BE2C (cell line): ENCODE data around the gene PSMF1.
"Not testable (repeated sequence)": the region's sequence is repeated elsewhere in the genome, so short reads cannot be mapped to it uniquely, and the experiment has no call there.

Experiments used
- DNase-seq: peaks from one replicate; pipeline ENCODE4 v3.0.0-alpha.2; 2020
- H3K27me3 ChIP-seq: fragments of 250-450 bp; sonication (Bioruptor Pico); 2 replicates; pipeline ENCODE4 v1.5.1; 2020; ENCODE audit warnings: mild to moderate bottlenecking
- H3K36me3 ChIP-seq: fragments of 250-450 bp; sonication (Bioruptor Pico); 2 replicates; pipeline ENCODE4 v1.5.1; 2020; ENCODE audit warnings: mild to moderate bottlenecking
- H3K4me1 ChIP-seq: fragments of 250-450 bp; sonication (Bioruptor Pico); 2 replicates; pipeline ENCODE4 v1.5.1; 2020
- H3K4me3 ChIP-seq: 2 replicates; pipeline ENCODE4 v1.5.1; 2011; ENCODE audit warnings: low read depth, low read length
- H3K9me3 ChIP-seq: fragments of 250-450 bp; sonication (Bioruptor Pico); 2 replicates; pipeline ENCODE4 v1.5.1; 2020
- CTCF ChIP-seq: IDR thresholded peaks from 2 replicates; pipeline ENCODE4 v1.5.1; 2012; ENCODE audit warnings: mild to moderate bottlenecking, low read depth, low read length

Gene PSMF1

GRCh38 chr20:1210501-1210900 lies 92.1 kb downstream of the PSMF1 start:
- Histone ChIP-seq H3K36me3 (no peaks in the 10 kb centered on the region), H3K4me3 (no peak overlapping the region), H3K4me1 (no peaks in the 10 kb centered on the region), H3K27me3 (peaks cover 4% of the 10 kb centered on the region), H3K9me3 (no peaks in the 10 kb centered on the region)
- no peak for TF ChIP-seq CTCF
- DNase-seq = no peak

GRCh38 chr20:1212023-1212422 lies 93.6 kb downstream of the PSMF1 start:
- Histone ChIP-seq H3K27me3 (peaks cover 4% of the 10 kb centered on the region), H3K9me3 (no peaks in the 10 kb centered on the region), H3K4me1 (no peaks in the 10 kb centered on the region), H3K4me3 (no peak overlapping the region), H3K36me3 (no peaks in the 10 kb centered on the region)
- TF ChIP-seq CTCF = no peak
- no peak for DNase-seq

- H3K36me3 ChIP-seq = no peaks in the 10 kb centered on the region
- TF ChIP-seq CTCF = peak; percentile 61
- DNase-seq = peak; percentile 55
- no peaks in the 10 kb centered on the region for H3K4me1 ChIP-seq
- H3K9me3 ChIP-seq = no peaks in the 10 kb centered on the region
- H3K27me3 ChIP-seq = peaks cover 4% of the 10 kb centered on the region
- H3K4me3 ChIP-seq = no peak overlapping the region
Observed at GRCh38 chr20:1212607-1213396, 94.4 kb downstream of the PSMF1 start.

GRCh38 chr20:1214838-1215261 lies 96.4 kb downstream of the PSMF1 start:
- no peaks in the 10 kb centered on the region for H3K36me3 ChIP-seq
- no peaks in the 10 kb centered on the region for H3K4me1 ChIP-seq
- TF ChIP-seq CTCF = no peak
- H3K9me3 ChIP-seq = no peaks in the 10 kb centered on the region
- no peak for DNase-seq
- H3K27me3 ChIP-seq = peaks cover 4% of the 10 kb centered on the region
- no peak overlapping the region for H3K4me3 ChIP-seq

- Histone ChIP-seq H3K9me3 (no peaks in the 10 kb centered on the region), H3K4me1 (no peaks in the 10 kb centered on the region), H3K27me3 (peaks cover 4% of the 10 kb centered on the region), H3K36me3 (no peaks in the 10 kb centered on the region), H3K4me3 (no peak overlapping the region)
- TF ChIP-seq CTCF = no peak
- no peak for DNase-seq
Observed at GRCh38 chr20:1215386-1216170, 97.2 kb downstream of the PSMF1 start.

GRCh38 chr20:1216527-1217427 lies 98.4 kb downstream of the PSMF1 start:
- not testable (repeated sequence) for H3K27me3 ChIP-seq, H3K4me3 ChIP-seq, DNase-seq, H3K9me3 ChIP-seq, H3K4me1 ChIP-seq, H3K36me3 ChIP-seq
